H1 (cell line): ENCODE measurements around the gene TNS1. TPM values are rescaled to one million over a fixed set of nuclear protein-coding genes. Genes with fewer than 3 reads are reported as not detected.
A peak's percentile ranks its signal among the peaks of the same experiment; 100 is the strongest.

Experiments
- CTCF ChIA-PET: fragments of 300-600 bp; sonication (Branson Sonifier 250); formaldehyde crosslinking; loops from one replicate; lab custom pipeline; 2021; ENCODE audit not compliant: partially characterized antibody; lab: Charles Lee
- POLR2A ChIA-PET: fragments of 300-600 bp; sonication (Branson Sonifier 250); formaldehyde crosslinking; loops from one replicate; lab custom pipeline; 2021; ENCODE audit warnings: inconsistent platforms; ENCODE audit not compliant: partially characterized antibody; lab: Charles Lee
- DNase-seq, 2 experiments: peaks; one replicate each; pipeline versions ENCODE4 v3.0.0 to v3.0.0-alpha.2; 2010 to 2022; ENCODE audit warnings: low spot score in 2 of 2, low read depth in 1 of 2, mixed read lengths in 1 of 2
- FAIRE-seq: peaks from 2 replicates; lab custom pipeline; 2011; peaks lifted over from hg19 to GRCh38; lab: Jason Lieb, UNC
- H2AFZ ChIP-seq: 2 replicates; pipeline ENCODE4 v1.8.1; 2012; ENCODE audit warnings: low read length, inconsistent platforms
- H2AK5ac ChIP-seq: 2 replicates; pipeline ENCODE4 v1.6.1; 2013; ENCODE audit warnings: low read depth, low read length
- H2BK120ac ChIP-seq: replicated peaks from 2 replicates; pipeline ENCODE3; 2013; ENCODE audit warnings: low read depth, low read length, inconsistent platforms
- H2BK12ac ChIP-seq: 2 replicates; pipeline ENCODE4 v1.6.1; 2013; ENCODE audit warnings: low read depth, low read length
- H2BK15ac ChIP-seq: 2 replicates; pipeline ENCODE4 v1.6.1; 2013; ENCODE audit warnings: low read length
- H2BK20ac ChIP-seq: 2 replicates; pipeline ENCODE4 v1.6.1; 2013; ENCODE audit warnings: low read length
- H2BK5ac ChIP-seq: 2 replicates; pipeline ENCODE4 v1.6.1; 2013; ENCODE audit warnings: low read depth, low read length
- H3K14ac ChIP-seq: 2 replicates; pipeline ENCODE4 v1.6.1; 2013; ENCODE audit warnings: inconsistent platforms; ENCODE audit not compliant: insufficient read length
- H3K18ac ChIP-seq: 2 replicates; pipeline ENCODE4 v1.6.1; 2013; ENCODE audit warnings: low read length; ENCODE audit errors: extremely low read depth
- H3K23ac ChIP-seq: 2 replicates; pipeline ENCODE4 v1.6.1; 2013; ENCODE audit warnings: inconsistent platforms; ENCODE audit not compliant: insufficient read length
- H3K23me2 ChIP-seq: 2 replicates; pipeline ENCODE4 v1.6.1; 2013; ENCODE audit warnings: low read depth, low read length
- H3K27ac ChIP-seq: 2 replicates; pipeline ENCODE4 v1.6.1; 2011; ENCODE audit warnings: low read depth, low read length, inconsistent platforms
- H3K27me3 ChIP-seq, 4 experiments: replicated peaks in 1 of 4; 1 replicate in 1 of 4; 2 replicates in 3 of 4; pipeline versions ENCODE4 v1.6.1 to v1.8.1; 2011 to 2013; ENCODE audit warnings: low read length in 3 of 4, mild to moderate bottlenecking in 3 of 4, inconsistent platforms in 2 of 4, mixed read lengths in 2 of 4, moderate library complexity in 1 of 4; ENCODE audit not compliant: control insufficient read depth in 3 of 4, insufficient read depth in 3 of 4; ENCODE audit errors: extremely low read depth in 1 of 4
- H3K36me3 ChIP-seq, 4 experiments: 2 replicates each; pipeline versions ENCODE4 v1.6.1 to v1.8.1; 2011 to 2013; ENCODE audit warnings: mild to moderate bottlenecking in 4 of 4, low read length in 3 of 4, moderate library complexity in 2 of 4, control low read depth in 1 of 4, inconsistent platforms in 1 of 4; ENCODE audit not compliant: insufficient read depth in 4 of 4, control insufficient read depth in 2 of 4
- H3K4ac ChIP-seq: replicated peaks from 2 replicates; pipeline ENCODE3; 2013; ENCODE audit warnings: low read length, low read depth, mixed read lengths, inconsistent platforms; ENCODE audit not compliant: insufficient read length
- H3K4me1 ChIP-seq, 4 experiments: replicated peaks in 1 of 4; 1 replicate in 1 of 4; 2 replicates in 3 of 4; pipeline versions ENCODE4 v1.6.1 to v1.8.1; 2011 to 2013; ENCODE audit warnings: low read length in 3 of 4, inconsistent platforms in 2 of 4, mixed read lengths in 1 of 4; ENCODE audit not compliant: insufficient read depth in 4 of 4, control insufficient read depth in 3 of 4
- H3K4me2 ChIP-seq, 2 experiments: 2 replicates each; pipeline versions ENCODE4 v1.6.1 to v1.8.1; 2011 to 2013; ENCODE audit warnings: low read depth in 2 of 2, low read length in 2 of 2, control low read depth in 1 of 2, inconsistent platforms in 1 of 2, mild to moderate bottlenecking in 1 of 2; ENCODE audit not compliant: insufficient read depth in 1 of 2
- H3K4me3 ChIP-seq, 4 experiments: fragments of 200-600, 300-600 bp in 1 of 4; sonication (generic), shearing (Covaris generic), sonication (Bioruptor Twin) in 1 of 4; 2 replicates each; pipeline versions ENCODE4 v1.5.1 to v1.8.1; 2011 to 2016; ENCODE audit warnings: low read length in 4 of 4, low read depth in 3 of 4, control low read depth in 2 of 4, inconsistent platforms in 2 of 4, mild to moderate bottlenecking in 2 of 4, mixed read lengths in 1 of 4, moderate library complexity in 1 of 4; ENCODE audit not compliant: insufficient read depth in 2 of 4; ENCODE audit errors: extremely low read depth in 1 of 4
- H3K56ac ChIP-seq: replicated peaks from 2 replicates; pipeline ENCODE3; 2013; ENCODE audit warnings: low read depth, mild to moderate bottlenecking, mixed read lengths, low read length, inconsistent platforms; ENCODE audit not compliant: insufficient read length
- H3K79me1 ChIP-seq: 2 replicates; pipeline ENCODE4 v1.6.1; 2013; ENCODE audit warnings: low read depth, low read length, control low read depth
- H3K79me2 ChIP-seq, 2 experiments: 2 replicates each; pipeline versions ENCODE4 v1.6.1 to v1.8.1; 2012 to 2013; ENCODE audit warnings: low read length in 2 of 2, mild to moderate bottlenecking in 2 of 2, inconsistent platforms in 1 of 2; ENCODE audit not compliant: insufficient read depth in 2 of 2, control insufficient read depth in 1 of 2
- H3K9ac ChIP-seq, 4 experiments: replicated peaks in 1 of 4; 1 replicate in 1 of 4; 2 replicates in 3 of 4; pipeline versions ENCODE4 v1.6.1 to v1.8.1; 2011 to 2013; ENCODE audit warnings: low read depth in 3 of 4, low read length in 3 of 4, control low read depth in 2 of 4, mild to moderate bottlenecking in 2 of 4, moderate library complexity in 2 of 4, inconsistent platforms in 1 of 4; ENCODE audit errors: extremely low read depth in 1 of 4
- H3K9me3 ChIP-seq, 2 experiments: 2 replicates each; pipeline versions ENCODE4 v1.6.1 to v1.8.1; 2012 to 2013; ENCODE audit warnings: mild to moderate bottlenecking in 2 of 2, moderate library complexity in 2 of 2, control low read depth in 1 of 2, inconsistent platforms in 1 of 2, low read depth in 1 of 2, low read length in 1 of 2, mixed read lengths in 1 of 2; ENCODE audit not compliant: insufficient read depth in 2 of 2
- H4K20me1 ChIP-seq, 2 experiments: replicated peaks in 1 of 2; 2 replicates each; pipeline versions ENCODE3 to v1.8.1; 2011 to 2013; ENCODE audit warnings: inconsistent platforms in 2 of 2, low read length in 2 of 2, mild to moderate bottlenecking in 1 of 2; ENCODE audit not compliant: insufficient read depth in 2 of 2, control insufficient read depth in 1 of 2
- H4K5ac ChIP-seq: 2 replicates; pipeline ENCODE4 v1.6.1; 2013; ENCODE audit warnings: low read length, low read depth, mixed read lengths, inconsistent platforms; ENCODE audit not compliant: insufficient read length
- H4K8ac ChIP-seq: 2 replicates; pipeline ENCODE4 v1.8.0; 2013; ENCODE audit warnings: mild to moderate bottlenecking, moderate library complexity, low read length, inconsistent platforms; ENCODE audit not compliant: insufficient read depth; ENCODE audit errors: extremely low read depth
- H4K91ac ChIP-seq: replicated peaks from 2 replicates; pipeline ENCODE3; 2013; ENCODE audit warnings: low read length, mixed read lengths, inconsistent platforms; ENCODE audit not compliant: insufficient read length
- GTF2F1 ChIP-seq: IDR thresholded peaks from 2 replicates; pipeline ENCODE4 v1.6.1; 2012; ENCODE audit warnings: low read depth, low read length, improper control_type of control experiment, borderline replicate concordance
- NANOG ChIP-seq: IDR thresholded peaks from 2 replicates; pipeline ENCODE4 v1.6.1; 2011; ENCODE audit warnings: low read length, low read depth, mild to moderate bottlenecking, inconsistent platforms; ENCODE audit not compliant: insufficient read depth, poor library complexity, severe bottlenecking
- SIX5 ChIP-seq: IDR thresholded peaks from 2 replicates; pipeline ENCODE4 v1.6.1; 2011; ENCODE audit warnings: mild to moderate bottlenecking, low read depth, low read length
- SP1 ChIP-seq: IDR thresholded peaks from 2 replicates; pipeline ENCODE4 v1.6.1; 2011; ENCODE audit warnings: low read depth, low read length
- WGBS, 2 experiments: shearing (Covaris generic) in 1 of 2; methylation state at CpG; one replicate each; pipeline versions ENCODE4 v1.1.6 to v1.1.7; 2013 to 2015; ENCODE audit warnings: low lambda C conversion rate in 2 of 2, mixed read lengths in 2 of 2, inconsistent platforms in 1 of 2, low coverage in 1 of 2, missing lambda C conversion rate in 1 of 2; ENCODE audit not compliant: insufficient replicate concordance in 2 of 2, insufficient coverage in 1 of 2, insufficient read length in 1 of 2; ENCODE audit errors: extremely low coverage in 1 of 2, missing lambda C conversion rate in 1 of 2; 5-methylcytosine and 5-hydroxymethylcytosine counted together
- polyA plus RNA-seq, 7 experiments: library from polyadenylated mRNA; depleted of rRNA in 3 of 7; stranded (reverse) in 5 of 7; unstranded in 2 of 7; fragments of >200 nt in 5 of 7; fragments of 200-250 nt in 2 of 7; gene quantifications; 1 replicate in 5 of 7; 2 replicates in 1 of 7; 4 replicates in 1 of 7; pipeline versions ENCODE4 v1.2.1 to v1.2.3, GENCODE V29; 2011 to 2013; ENCODE audit warnings: missing spikeins in 2 of 7, mixed read lengths in 2 of 7
- total RNA-seq: library from RNA; stranded (reverse); fragmentation: NEBNext Ultra II Directional; extraction: Animal tissue kit (Norgen Biotek cat#: 25700); gene quantifications from 2 replicates; pipeline ENCODE4 v1.2.1, GENCODE V29; 2021
- TF ChIP-seq, protein P1 (sequence below), 3 experiments: IDR thresholded peaks; 1 replicate in 2 of 3; 2 replicates in 1 of 3; pipeline versions ENCODE4 v1.5.1 to v1.6.1; 2011; ENCODE audit warnings: low read length in 3 of 3, mild to moderate bottlenecking in 3 of 3, inconsistent platforms in 2 of 3, low read depth in 1 of 3, moderate library complexity in 1 of 3; ENCODE audit not compliant: insufficient read depth in 1 of 3; ENCODE audit errors: control extremely low read depth in 1 of 3

TNS1 gene
- total and polyA plus RNA-seq, 2 of the 8 experiments (the other 6 are each of a cell fraction or from before 2014, with no cell fraction given), result 1.5 to 5.1 TPM

DNA sequence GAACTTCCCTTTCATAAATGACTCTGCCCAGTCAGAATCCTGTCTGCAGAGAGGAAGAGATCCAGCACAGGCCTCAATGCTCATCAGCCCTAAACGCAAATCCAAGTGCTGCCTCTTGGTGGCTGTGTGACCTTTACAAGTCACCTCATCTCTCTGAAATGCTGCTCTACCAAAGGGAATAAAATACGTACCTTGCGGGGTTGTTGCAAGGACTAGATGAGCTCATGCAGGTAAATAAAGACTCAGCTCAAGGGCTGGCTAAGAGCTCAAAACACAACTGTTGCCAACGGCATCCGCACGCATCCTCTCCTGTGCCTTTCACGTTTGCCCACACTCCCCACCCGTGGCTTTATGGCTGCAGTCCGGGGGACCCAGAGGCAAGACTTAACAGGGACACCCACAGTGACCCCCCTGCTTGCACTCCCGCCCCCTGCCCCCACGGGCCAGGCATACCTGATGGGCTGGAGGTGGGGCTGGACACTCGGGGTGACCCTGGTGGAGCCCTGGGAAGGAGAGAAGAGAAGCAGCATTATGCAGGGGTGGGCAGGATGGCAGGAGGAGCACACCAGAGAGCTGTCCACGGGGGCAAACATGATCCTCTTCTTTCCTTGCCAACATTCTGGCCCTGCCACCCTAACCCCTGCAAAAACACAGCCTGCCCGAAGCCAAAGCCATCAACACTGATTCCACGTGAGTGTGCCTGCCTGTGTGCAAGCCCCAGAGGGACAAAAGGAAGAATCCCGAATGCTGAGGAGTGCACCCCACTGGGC is 102.6 kb downstream of the TNS1 start:
- H3K4me2 ChIP-seq, result no peak overlapping the region
- no peak overlapping the region for H3K23ac ChIP-seq
- H4K5ac ChIP-seq, result no peak overlapping the region
- no peak overlapping the region for H3K27ac ChIP-seq
- no peaks in the 10 kb centered on the region; a peak in 1 of 7 replicates for H3K27me3 ChIP-seq
- H3K79me1 ChIP-seq, result no peaks in the 10 kb centered on the region
- 80% methylated on average over 14 of the region's 16 CpGs; no CpG with 5 or more reads in 1 of the 2 experiments for WGBS, 2 experiments
- no peak overlapping the region for H2AK5ac ChIP-seq
- ChIA-PET CTCF (interaction anchor here (0.8 to 14.9 kb wide), 40 partner anchors 9 to 169 kb away, joined by 3 to 207 read pairs (median 6); partner anchors contain the start of gene RUFY4), POLR2A (interaction anchor here (1.0 to 1.2 kb wide), 2 partner anchors 9 to 17 kb away, joined by 3 read pairs; no protein-coding TSS in a partner anchor)
- H3K18ac ChIP-seq, result no peak overlapping the region; the same call in 1 of the 2 replicates
- H4K91ac ChIP-seq, result no peak overlapping the region
- H3K4me3 ChIP-seq, result no peak overlapping the region
- DNase-seq (no peak), FAIRE-seq (no peak)
- no peak overlapping the region for H2AFZ ChIP-seq
- no peak overlapping the region for H2BK20ac ChIP-seq
- H2BK12ac ChIP-seq, result 0 out of 2 replicates have a peak overlapping the region, but pooled peaks have one; percentile 9
- H2BK120ac ChIP-seq, result no peak overlapping the region
- H4K20me1 ChIP-seq, result no peaks in the 10 kb centered on the region
- H3K9me3 ChIP-seq, result no peaks in the 10 kb centered on the region
- H3K4ac ChIP-seq, result no peak overlapping the region
- H3K4me1 ChIP-seq, result peaks cover 0 to 4% (median 2%) of the 10 kb centered on the region in 4 experiments; a peak in 4 of 7 replicates
- no peak overlapping the region; the same call in 1 of the 2 replicates for H4K8ac ChIP-seq
- no peak overlapping the region for H2BK15ac ChIP-seq
- H3K56ac ChIP-seq, result no peak overlapping the region
- H3K14ac ChIP-seq, result no peak overlapping the region
- H3K9ac ChIP-seq, result no peak overlapping the region
- no peaks in the 10 kb centered on the region for H3K23me2 ChIP-seq
- no peaks in the 10 kb centered on the region for H3K36me3 ChIP-seq
- H2BK5ac ChIP-seq, result no peak overlapping the region
- no peaks in the 10 kb centered on the region for H3K79me2 ChIP-seq
- TF ChIP-seq SP1, result no peak
- no peak for TF ChIP-seq NANOG
- no peak for TF ChIP-seq SIX5
- TF ChIP-seq GTF2F1, result no peak
- TF ChIP-seq, protein P1, sequence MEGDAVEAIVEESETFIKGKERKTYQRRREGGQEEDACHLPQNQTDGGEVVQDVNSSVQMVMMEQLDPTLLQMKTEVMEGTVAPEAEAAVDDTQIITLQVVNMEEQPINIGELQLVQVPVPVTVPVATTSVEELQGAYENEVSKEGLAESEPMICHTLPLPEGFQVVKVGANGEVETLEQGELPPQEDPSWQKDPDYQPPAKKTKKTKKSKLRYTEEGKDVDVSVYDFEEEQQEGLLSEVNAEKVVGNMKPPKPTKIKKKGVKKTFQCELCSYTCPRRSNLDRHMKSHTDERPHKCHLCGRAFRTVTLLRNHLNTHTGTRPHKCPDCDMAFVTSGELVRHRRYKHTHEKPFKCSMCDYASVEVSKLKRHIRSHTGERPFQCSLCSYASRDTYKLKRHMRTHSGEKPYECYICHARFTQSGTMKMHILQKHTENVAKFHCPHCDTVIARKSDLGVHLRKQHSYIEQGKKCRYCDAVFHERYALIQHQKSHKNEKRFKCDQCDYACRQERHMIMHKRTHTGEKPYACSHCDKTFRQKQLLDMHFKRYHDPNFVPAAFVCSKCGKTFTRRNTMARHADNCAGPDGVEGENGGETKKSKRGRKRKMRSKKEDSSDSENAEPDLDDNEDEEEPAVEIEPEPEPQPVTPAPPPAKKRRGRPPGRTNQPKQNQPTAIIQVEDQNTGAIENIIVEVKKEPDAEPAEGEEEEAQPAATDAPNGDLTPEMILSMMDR (IDR thresholded peaks at IDR 0.05; ENCODE audit: control extremely low read depth in 1 of 3, insufficient read depth in 1 of 3, low read depth in 1 of 3, low read length in 3 of 3), result no peak
